HUDEP-2 (cell line): Measurements from ENCODE around the gene FNDC3B.
A peak's percentile ranks its signal among the peaks of the same experiment; 100 is the strongest.

ENCODE experiments used
- DNase-seq, 76 experiments: peaks; one replicate each; lab custom pipeline; 2025; ENCODE audit not compliant: unreplicated experiment in 76 of 76; lab: John Stamatoyannopoulos, UW

The FNDC3B gene

DNA sequence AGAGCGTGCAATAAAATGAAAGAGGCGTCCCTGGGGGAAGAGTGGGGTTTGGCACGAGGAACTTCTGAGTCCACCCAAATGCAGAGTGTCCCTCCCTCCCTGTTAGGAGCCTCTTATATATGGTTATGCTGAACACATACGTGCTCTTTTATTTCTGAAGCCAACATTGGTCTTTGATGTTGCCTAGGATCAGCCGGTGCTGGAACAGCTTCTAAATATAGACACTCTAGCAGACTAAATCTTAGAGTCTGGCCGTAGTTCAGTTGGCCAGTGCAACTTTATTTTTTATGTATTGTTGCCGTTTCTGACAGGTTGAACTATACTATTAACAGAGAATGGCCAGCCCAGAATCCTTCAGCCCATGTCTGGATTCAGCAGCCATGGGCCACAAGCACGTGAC, 280.2 kb downstream of the FNDC3B start:
- no peak for DNase-seq

DNA sequence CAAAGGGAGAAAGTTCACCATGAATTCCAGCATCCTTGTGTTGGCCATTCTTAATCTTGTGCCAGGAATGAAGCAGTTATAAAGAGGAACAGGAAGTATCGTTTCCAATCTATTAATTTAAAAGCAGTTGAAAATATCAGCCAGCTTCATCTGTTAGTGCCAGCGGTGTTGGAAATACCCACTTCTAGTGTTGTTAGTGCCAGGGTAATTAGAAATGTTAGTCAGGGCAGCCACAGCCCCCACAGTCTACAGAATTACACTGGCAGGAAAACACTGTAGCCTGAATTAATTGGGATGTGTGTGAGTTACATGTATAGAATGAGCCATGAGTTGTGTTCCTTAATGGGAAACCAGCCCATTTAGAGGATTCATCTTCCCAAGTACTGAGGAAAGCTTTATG, 281.1 kb downstream of the FNDC3B start:
- no peak for DNase-seq

DNA sequence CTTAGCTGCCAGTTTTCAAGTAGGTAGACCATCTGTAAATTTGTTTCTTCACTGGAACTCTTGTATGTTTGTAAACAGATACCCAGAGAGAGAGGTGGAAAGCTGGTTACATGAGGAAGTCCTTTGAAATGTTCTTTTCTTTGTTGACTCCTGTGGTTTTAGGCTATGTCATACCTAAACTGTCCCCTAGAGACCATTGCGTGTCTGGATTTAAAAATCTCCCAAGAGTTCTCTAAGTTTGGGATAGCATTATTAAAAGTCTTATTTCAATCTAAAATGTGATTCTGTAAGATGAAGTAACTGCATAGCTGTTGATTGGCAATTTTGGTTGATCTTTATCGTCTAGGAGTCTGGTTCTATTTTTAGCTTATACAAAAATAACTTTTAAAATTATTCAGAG, 281.7 kb downstream of the FNDC3B start:
- DNase-seq = no peak

DNA sequence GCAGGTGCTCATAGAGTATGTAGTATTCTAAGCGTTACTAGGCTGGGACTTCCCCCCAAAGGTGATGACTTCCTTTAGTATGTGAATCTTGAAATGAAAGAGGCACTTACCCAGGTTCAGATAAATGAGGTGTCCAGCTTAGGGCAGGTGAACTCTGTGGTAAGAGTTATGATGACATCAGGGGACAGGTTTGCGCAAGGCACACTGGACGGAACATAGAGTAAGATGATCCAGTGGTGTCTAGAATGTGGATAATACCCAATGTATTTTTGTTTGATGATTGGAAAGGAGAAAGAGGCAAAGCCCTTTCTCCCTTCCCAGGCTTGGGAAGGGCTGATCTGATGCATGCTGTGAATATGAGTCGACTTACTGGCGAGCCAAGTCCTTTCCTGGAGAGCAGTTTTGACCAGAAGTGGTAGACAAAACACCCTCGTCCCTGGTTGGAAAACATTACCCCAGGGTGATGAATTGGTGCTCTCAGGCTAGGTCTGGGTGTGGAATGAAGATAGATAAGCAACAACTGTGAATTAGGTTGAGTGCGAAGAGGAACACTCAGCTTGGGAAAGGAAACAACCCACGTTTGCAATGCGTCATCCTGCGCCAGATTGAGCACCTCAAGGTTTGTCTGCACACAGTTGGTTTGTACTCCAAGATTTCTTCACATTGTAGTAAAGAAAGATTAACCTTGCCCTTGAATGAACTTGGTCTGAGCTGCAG, 284.7 kb downstream of the FNDC3B start:
- no peak for DNase-seq

DNA sequence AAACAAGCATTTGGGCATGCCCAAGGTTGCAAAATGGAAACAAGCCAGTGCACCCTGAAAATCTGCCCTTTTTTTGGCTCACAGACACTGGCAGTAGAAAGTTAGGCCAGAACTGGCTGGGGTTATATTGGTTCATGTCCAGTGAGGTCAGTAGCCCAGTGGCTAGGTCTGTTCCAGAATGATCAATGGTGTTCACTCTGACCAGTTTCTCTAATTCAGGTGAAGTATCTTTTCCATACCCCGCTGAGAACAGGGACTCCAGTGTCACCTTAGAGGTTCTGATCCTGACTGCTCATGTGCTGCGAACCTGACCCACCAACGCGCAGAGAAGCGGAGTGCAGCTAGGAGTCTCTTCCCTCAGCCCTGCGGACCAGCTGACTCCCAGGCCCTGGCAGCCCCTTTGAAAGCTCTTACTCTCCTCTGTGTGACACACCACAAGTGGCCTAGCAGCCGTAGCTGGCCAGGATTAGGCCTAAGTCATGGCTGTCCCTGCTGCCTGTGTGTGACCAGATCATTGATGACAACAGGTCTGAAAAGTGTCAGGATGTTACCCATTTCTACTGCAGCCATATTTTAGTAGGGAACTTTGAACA, 285.3 kb downstream of the FNDC3B start:
- no peak for DNase-seq

DNA sequence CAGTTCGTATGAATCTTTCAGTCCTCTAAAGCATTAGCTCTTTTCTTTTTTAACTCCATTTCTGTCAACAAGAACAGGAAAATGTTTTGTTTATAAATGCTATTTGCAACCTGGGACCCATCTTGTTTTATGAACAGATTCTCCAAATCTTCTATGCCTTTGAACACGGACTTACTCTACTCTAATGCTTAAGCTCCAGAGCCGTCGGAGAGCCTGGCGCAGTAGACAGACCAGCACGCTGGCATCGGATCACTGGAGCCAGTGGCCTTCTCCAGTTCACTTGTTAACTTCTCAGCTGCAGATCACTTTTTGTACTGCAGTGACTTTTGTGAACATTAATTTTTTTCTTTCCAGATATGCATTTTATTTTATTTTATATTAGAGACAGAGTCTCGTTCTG, 286.1 kb downstream of the FNDC3B start:
- DNase-seq = no peak

DNA sequence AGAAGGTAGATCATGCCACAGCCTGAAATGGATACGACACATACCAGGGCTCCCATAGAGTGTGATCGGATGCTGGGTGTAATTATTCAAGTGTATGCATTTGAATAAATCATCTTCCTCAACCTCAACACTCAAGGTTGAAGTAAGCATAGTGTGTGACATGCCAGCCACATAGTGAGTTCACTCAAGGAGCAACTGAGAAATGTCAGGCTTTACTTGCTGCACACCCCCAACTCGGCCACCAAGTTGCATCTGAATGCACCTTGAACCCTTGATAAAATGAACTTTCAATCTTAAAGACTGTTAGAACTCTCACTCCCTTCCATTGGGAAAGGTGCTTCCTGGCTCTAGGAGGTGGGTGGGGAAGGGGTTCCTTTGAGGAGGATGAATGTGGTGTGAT, 287.6 kb downstream of the FNDC3B start:
- no peak for DNase-seq

DNA sequence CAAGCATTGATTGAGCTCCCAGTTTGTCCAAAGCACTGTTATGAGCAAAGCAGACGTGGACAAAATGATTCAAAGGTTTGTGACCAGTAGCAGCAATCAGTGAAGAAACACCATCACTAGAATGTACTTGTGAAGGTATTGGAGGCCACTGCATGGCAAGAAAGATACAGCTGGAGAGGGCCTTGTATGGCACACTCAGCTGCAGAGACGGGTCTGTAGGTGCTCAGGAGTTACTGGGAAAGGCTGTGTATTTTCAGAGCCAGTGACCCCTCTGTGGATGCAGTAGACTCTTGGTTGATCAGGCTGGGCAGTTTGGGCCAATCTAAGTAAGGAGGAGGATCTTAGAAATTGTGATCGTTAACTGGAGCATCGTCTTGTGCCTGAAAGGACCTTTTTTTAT, 288.9 kb downstream of the FNDC3B start:
- peak in 1 of 76 experiments; percentile 5 for DNase-seq

DNA sequence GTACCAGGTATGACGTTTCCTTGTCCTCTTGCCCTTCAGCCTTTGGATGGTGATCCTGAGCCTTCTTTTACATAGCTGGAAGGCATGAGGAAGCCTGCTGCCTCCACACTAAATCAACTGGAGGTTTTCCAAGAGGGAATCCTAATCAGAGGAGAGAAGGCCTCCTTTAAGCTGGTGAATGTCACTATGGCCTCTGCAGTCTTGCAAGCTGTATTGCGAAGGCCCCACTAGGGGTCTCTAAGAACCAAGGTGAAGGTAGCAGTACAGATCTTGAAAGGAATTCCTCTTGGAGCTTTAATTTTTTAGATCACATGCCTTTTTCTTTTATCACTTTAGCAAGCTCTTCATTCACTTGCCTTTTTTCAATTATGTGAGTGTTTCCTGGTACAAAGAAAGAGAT, 289.7 kb downstream of the FNDC3B start:
- DNase-seq = no peak

DNA sequence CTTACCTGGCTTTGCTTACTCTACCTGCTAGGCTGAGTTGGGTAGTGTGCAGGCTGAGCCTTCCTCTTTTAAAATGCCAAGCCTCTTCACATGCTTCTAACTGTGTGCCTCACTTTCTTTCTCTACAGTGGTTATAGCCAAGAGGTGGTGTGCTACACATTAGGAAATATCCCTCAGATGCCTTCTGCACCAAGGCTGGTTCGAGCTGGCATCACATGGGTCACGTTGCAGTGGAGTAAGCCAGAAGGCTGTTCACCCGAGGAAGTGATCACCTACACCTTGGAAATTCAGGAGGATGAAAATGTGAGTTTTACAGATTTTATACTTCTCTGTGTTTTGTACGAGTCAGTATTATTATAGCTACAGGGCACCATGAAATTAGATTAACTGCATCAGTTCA, 291.0 kb downstream of the FNDC3B start:
- DNase-seq = no peak

DNA sequence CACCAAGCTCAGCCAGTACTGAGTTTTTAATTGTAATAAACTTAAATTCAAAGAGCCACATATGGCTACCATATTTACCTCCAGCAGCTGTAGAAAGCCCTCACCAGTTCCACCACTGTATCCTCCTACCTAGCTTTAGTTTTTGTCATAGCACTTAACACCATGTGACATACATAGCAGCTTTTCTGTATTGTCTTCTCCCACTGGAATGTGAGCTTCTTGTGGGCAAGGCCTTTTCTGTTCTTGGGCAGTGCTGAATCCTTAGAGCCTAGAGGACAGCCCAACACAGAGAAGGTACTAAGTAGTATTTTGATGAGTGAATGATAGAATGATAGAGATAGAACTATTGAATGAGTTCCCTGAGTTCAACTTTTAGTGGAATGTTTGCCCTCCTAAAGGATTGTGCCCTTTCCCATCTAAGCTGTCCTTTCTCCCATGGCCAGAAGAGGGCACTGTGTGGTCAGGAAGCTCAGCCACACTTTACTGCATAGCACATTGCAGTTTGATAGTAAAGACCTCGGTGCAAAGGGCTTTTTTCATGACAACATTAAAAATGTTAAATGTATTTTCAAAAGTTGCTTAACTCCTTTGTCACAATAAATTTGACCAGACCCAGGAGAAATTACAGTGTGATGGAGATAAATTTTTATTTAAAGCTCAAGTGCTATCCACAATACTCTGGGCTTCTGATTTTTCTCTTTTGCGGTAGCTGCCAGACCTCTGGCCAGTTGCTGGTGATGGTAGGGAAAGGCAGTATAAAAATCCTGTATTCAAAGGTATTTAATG, 293.1 kb downstream of the FNDC3B start:
- peak in 40 of 76 experiments; percentile 2 to 55 (median 22) for DNase-seq

DNA sequence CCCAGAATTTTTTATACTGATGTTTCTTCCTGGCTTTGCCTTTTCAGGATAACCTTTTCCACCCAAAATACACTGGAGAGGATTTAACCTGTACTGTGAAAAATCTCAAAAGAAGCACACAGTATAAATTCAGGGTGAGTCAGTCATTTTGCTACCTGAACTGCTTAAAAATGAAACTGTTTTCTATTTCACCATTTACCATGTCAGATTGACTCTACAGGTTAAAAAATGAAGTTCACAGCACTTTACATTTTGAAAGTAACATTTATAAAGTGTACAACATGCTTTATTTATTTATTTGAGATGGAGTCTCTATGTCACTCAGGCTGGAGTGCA, 293.6 kb downstream of the FNDC3B start:
- no peak for DNase-seq

DNA sequence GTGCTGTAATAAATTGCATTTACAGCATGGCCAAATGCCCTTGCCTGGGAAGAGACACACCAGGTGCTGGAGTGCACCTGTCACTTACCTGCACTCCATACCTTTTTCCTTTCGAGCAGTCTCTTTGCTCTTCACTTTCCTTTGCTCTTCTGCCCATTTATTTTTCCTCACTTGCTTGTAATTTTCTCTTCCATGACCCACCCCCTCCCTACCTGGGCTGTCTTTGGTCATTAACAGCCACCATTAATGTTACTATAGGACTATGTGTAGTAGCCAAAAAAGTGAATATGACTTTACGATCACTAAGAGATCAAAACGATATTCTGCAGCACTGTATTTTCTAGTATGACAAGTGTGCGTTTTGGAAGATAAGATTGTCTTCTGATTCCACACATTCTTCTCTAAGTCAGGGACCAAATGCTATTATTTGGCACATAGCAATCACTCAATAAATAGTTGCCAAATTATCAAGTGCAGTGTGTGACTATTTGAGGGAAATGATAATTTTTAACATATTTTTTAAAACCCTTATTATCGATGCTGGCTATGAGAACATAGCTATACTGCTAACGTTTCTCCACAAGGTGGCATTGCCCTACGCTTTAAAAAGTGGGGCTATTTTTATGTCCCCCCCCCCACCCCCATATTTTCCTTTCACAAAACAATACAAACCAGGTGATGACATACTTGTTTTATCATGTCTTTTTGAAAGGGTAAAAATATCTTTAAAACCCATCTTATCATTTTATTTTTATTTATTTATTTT, 294.5 kb downstream of the FNDC3B start:
- no peak for DNase-seq

DNA sequence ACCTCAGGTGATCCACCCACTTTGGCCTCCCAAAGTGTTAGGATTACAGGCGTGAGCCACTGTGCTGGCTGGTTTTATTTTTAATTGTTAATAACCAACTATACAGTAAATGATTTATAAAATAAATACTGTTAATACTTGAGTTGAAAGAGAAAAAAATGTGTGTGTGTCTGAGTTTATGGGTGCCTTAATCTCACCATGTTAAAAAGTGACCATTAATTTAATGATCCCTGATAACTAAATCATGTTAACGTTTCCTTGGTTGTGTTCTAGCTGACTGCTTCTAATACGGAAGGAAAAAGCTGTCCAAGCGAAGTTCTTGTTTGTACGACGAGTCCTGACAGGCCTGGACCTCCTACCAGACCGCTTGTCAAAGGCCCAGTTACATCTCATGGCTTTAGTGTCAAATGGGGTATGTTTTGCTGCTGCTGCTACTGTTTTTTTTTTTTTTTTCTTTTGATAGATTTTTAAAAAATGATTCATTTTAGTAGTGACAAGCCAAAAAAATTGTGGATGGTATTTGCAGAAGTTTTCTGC, 295.4 kb downstream of the FNDC3B start:
- no peak for DNase-seq

DNA sequence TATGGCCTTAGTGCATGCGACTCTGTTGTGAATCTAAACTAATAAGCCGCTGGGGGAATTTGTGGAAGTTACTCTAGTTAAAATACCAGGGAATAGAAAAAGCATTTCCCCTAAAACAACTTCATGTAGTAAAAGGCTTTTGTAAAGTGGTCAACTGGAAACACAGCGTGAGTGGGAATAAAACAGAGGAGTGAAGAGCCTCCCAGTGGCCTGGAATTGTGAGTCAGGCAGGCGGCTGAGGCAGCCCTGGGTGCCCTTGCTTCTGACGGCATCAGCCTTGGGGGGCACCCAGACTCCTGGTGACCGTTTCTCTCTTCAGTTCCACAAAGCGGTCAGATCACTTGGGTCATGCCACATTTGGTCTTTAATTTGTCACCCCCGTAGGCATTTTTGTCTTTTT, 300.5 kb downstream of the FNDC3B start:
- no peak for DNase-seq

DNA sequence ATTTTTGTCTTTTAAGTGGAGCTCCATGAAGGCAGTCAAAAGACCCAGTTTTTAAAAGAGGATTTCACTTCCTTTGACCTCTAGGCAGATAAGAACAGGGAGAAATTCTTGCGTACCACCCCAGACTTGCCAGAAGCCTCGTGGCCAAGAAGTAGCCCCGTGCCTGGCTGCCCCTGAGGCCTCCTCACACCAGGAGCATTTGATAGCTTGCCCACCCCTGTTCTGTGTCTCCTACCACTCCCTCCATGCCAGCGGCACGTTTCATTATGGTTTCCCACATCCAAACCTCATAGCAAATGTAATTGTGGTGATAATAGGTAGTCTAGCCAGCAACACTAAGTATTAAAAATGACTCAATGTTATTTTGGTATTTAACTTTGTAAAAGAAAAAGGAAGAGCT, 301.2 kb downstream of the FNDC3B start:
- no peak for DNase-seq

DNA sequence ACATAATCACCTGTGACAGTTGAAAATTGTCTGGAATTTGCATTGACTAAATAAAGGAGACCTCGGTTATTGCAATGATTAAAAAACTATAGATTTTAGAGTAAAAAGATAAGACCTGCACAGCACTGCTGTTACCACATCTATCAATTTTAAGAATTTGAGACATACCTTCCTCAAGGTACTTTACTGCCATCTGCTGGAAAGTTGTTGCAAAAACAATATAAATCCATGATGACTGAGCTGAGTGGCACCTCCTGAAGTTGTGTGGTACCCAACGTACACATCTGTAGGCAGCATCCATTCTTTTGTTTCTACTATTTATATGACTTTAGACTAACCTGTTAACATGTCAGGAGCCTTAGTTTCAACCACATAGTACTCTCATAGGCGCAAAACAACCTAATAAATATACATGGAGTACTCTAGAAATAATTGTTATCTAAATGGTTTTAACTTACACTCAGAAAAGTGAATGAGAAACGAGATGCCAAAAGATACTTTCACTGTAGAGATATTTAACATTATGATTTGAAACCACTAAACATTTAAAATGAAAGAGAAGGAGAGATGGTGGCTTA, 302.2 kb downstream of the FNDC3B start:
- peak in 31 of 76 experiments; percentile 3 to 63 (median 40) for DNase-seq

DNA sequence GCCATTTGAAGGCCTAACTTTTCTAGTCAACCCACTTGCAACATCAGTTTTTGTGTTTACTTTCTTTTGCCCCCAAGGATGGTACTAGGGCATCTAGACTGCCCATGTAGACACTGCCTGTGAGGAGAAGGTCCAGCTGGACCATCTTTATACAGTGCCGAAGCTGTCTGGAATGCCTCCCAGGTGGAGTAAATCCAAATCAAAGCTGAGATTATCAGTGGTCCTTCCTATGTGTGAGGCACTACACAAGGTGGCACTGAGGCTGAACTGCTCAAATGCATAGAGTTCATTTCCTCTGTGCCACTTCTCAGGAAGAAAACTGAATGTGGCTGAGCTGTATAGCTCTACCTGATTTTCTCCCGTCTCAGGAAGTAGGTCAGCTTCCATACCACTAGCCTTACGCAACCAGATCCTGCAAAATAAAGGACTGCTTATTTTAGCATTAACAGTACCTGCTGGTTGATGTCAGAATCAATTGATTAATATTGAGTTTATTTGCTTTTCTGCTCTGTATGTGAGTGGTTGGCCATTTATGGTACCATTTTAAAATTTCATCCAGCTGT, 302.8 kb downstream of the FNDC3B start:
- no peak for DNase-seq

DNA sequence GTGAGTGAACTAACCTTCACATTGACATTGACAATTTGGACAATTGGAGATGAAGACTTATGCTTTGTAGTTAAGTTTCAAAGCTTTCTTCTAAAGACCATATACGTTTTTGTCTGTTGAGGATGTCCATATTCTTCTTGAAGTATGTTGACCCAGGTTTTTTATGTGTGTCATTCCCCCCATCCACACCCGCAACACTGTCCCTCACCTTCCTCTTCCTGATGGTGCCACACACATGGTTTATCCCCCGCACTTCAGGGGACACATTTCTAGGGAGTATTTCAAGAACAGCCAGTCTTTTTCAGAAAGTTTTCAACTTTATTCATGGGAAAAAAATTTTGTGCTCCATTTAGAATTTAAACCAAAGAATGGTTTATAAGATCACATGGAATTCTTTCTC, 303.7 kb downstream of the FNDC3B start:
- DNase-seq = no peak

DNA sequence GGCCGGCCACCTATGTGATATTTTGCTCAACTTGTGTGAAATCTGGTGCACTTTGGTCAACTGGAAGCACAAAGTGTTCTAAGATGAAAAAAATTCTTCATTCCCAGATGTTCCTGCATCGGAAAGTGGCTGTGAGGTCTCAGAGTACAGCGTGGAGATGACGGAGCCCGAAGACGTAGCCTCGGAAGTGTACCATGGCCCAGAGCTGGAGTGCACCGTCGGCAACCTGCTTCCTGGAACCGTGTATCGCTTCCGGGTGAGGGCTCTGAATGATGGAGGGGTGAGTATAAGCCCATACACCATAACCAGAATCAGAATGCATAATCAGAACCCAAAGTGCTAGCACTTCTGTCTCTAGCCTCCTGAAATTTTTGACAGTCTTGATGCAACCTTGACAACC, 304.6 kb downstream of the FNDC3B start:
- no peak for DNase-seq
